Ovary (tissue), 9 donors: ENCODE results near the gene CEP126. TPM values are rescaled to one million over a fixed set of nuclear protein-coding genes. Genes with fewer than 3 reads are reported as not detected.
"Not testable (repeated sequence)": the region's sequence is repeated elsewhere in the genome, so short reads cannot be mapped to it uniquely, and the experiment has no call there.

Experiments used
- DNase-seq, 5 donors: peaks; one replicate each; pipeline ENCODE4 v3.0.0-alpha.2; 2019 to 2020
- H3K27ac ChIP-seq, 2 donors: fragments of 200-600 bp; one replicate each; pipeline versions ENCODE4 v1.5.1 to v1.8.0; 2019 to 2022
- H3K27me3 ChIP-seq: fragments of 200-600 bp; one replicate; pipeline ENCODE4 v1.8.0; 2022
- H3K36me3 ChIP-seq: fragments of 200-600 bp; sonication (generic); one replicate; pipeline ENCODE4 v1.5.1; 2019
- H3K4me1 ChIP-seq: one replicate; pipeline ENCODE4 v1.8.1; 2013; ENCODE audit warnings: mild to moderate bottlenecking, moderate library complexity; ENCODE audit not compliant: insufficient read depth
- H3K4me3 ChIP-seq: fragments of 200-600 bp; sonication (generic); one replicate; pipeline ENCODE4 v1.5.1; 2017
- H3K9me3 ChIP-seq, 2 donors: fragments of 200-600 bp in 1 of 2; sonication (generic) in 1 of 2; one replicate each; pipeline versions ENCODE4 v1.5.1 to v1.8.1; 2013 to 2019; ENCODE audit warnings: mild to moderate bottlenecking in 1 of 2, moderate library complexity in 1 of 2
- CTCF ChIP-seq, 3 donors: fragments of 450-650 bp in 2 of 3; fragments of 200-600 bp in 1 of 3; IDR thresholded peaks; one replicate each; pipeline versions ENCODE4 v1.5.1 to v1.8.0; 2016 to 2022; ENCODE audit warnings: antibody characterized with exemption in 3 of 3, mild to moderate bottlenecking in 1 of 3
- EP300 ChIP-seq: sonication (generic); formaldehyde crosslinking; IDR thresholded peaks from one replicate; pipeline ENCODE4 v1.6.1; 2017; ENCODE audit warnings: antibody characterized with exemption
- POLR2A ChIP-seq: fragments of 450-650 bp; IDR thresholded peaks from one replicate; pipeline ENCODE4 v1.6.1; 2017; ENCODE audit warnings: antibody characterized with exemption, mild to moderate bottlenecking, moderate library complexity
- WGBS, 3 donors: extraction: QIAGEN DNeasy Blood & Tissue Kit in 1 of 3; methylation state at CpG; one replicate each; pipeline versions ENCODE4 v1.1.5 to v1.1.7; 2013 to 2017; 5-methylcytosine and 5-hydroxymethylcytosine counted together
- intact Hi-C, 4 donors: fragments of 100-400 bp; cut with DNase I; formaldehyde crosslinking; loops; one replicate each; pipeline versions ENCODE4 v1.11.0 to v1.15.1; 2022 to 2023
- polyA plus RNA-seq, 2 donors: library from polyadenylated mRNA; stranded (reverse); fragments of 200-250 nt in 1 of 2; fragments of 350-450 nt in 1 of 2; fragmentation: Illumina TruSeq in 1 of 2; extraction: RNeasy Lipid Tissue Mini Kit (QIAGEN cat#74804) in 1 of 2; gene quantifications; one replicate each; pipeline ENCODE4 v1.2.3, GENCODE V29; 2013 to 2014
- total RNA-seq, 7 donors: library from RNA; depleted of rRNA in 2 of 7; stranded (reverse); fragments of >200 nt in 2 of 7; fragmentation: NEBNext Ultra II Directional in 3 of 7; extraction: Animal tissue kit (Norgen Biotek cat#: 25700) in 3 of 7; gene quantifications; one replicate each; pipeline versions ENCODE4 v1.1.0 to v1.2.4, GENCODE V29; 2016 to 2023
- donor health status: DM: no; HTN: no; CAD: no; lungs with moderate emphysema.
- donor health status: DM: no; HTN: no; CAD: no.
- donor health status: Bipolar disorder and iron deficiency.
- donor health status: DM: yes; HTN: yes; CAD: no.
- donor health status: DM: no; HTN: no; CAD: no.
- donor health status: DM: yes; HTN: yes; CAD: no.

Gene CEP126
- total and polyA plus RNA-seq, 9 donors, result 5.9 to 10.8 (median 9.4) TPM

GRCh38 chr11:101974771-101975170 lies 60.0 kb downstream of the CEP126 start:
- intact Hi-C loops, result loop anchor here in 1 of 4 donors (10.0 kb wide), 1 partner anchor 110 kb away; no protein-coding TSS in a partner anchor
- WGBS, 3 donors, result 54 to 71% (median 70%) methylated on average over 1 of the region's 1 CpG
- no peak for DNase-seq
- Histone ChIP-seq H3K4me1 (no peaks in the 10 kb centered on the region), H3K4me3 (no peak overlapping the region), H3K27ac (no peak overlapping the region), H3K27me3 (no peaks in the 10 kb centered on the region), H3K36me3 (no peaks in the 10 kb centered on the region), H3K9me3 (no peaks in the 10 kb centered on the region)
- TF ChIP-seq POLR2A (no peak), EP300 (no peak), CTCF (IDR thresholded peaks at IDR 0.05) (no peak)

GRCh38 chr11:101975734-101976133 lies 60.9 kb downstream of the CEP126 start:
- Histone ChIP-seq H3K4me3 (no peak overlapping the region), H3K27me3 (no peaks in the 10 kb centered on the region), H3K27ac (no peak overlapping the region), H3K36me3 (no peaks in the 10 kb centered on the region), H3K9me3 (no peaks in the 10 kb centered on the region), H3K4me1 (no peaks in the 10 kb centered on the region)
- TF ChIP-seq CTCF (IDR thresholded peaks at IDR 0.05) (no peak), POLR2A (no peak), EP300 (no peak)
- intact Hi-C loops, result loop anchor here in 1 of 4 donors (10.0 kb wide), 1 partner anchor 111 kb away; no protein-coding TSS in a partner anchor
- no peak for DNase-seq
- 90 to 97% (median 95%) methylated on average over 2 of the region's 2 CpGs for WGBS, 3 donors

- DNase-seq, result no peak
- TF ChIP-seq EP300, result no peak
- no peak for TF ChIP-seq POLR2A
- no peak for TF ChIP-seq CTCF (IDR thresholded peaks at IDR 0.05)
- H3K4me3 ChIP-seq, result no peak overlapping the region
- no peak overlapping the region for H3K27ac ChIP-seq
- H3K9me3 ChIP-seq, result no peaks in the 10 kb centered on the region
- 85 to 90% (median 86%) methylated on average over 2 of the region's 2 CpGs for whole genome bisulfite sequencing, 3 donors
- intact Hi-C loops, result no loop called here
- H3K4me1 ChIP-seq, result no peaks in the 10 kb centered on the region
- no peaks in the 10 kb centered on the region for H3K27me3 ChIP-seq
- H3K36me3 ChIP-seq, result no peaks in the 10 kb centered on the region
Measured at GRCh38 chr11:101987370-101987769, 72.6 kb downstream of the CEP126 start.

GRCh38 chr11:101993172-101993571 lies 78.4 kb downstream of the CEP126 start:
- no peaks in the 10 kb centered on the region for H3K9me3 ChIP-seq
- no peak for DNase-seq
- WGBS, 3 donors, result 91 to 96% (median 95%) methylated on average over 4 of the region's 4 CpGs
- intact Hi-C loops, result no loop called here
- H3K4me1 ChIP-seq, result no peaks in the 10 kb centered on the region
- H3K4me3 ChIP-seq, result no peak overlapping the region
- H3K27me3 ChIP-seq, result no peaks in the 10 kb centered on the region
- no peak for TF ChIP-seq POLR2A
- TF ChIP-seq EP300, result no peak
- no peak for TF ChIP-seq CTCF (IDR thresholded peaks at IDR 0.05)
- H3K27ac ChIP-seq, result no peak overlapping the region
- no peaks in the 10 kb centered on the region for H3K36me3 ChIP-seq

GRCh38 chr11:101994052-101994469 lies 79.3 kb downstream of the CEP126 start:
- DNase-seq, H3K9me3 ChIP-seq, H3K27ac ChIP-seq, H3K4me1 ChIP-seq, H3K27me3 ChIP-seq, intact Hi-C loops, H3K36me3 ChIP-seq, H3K4me3 ChIP-seq: not testable (repeated sequence)
- WGBS, 3 donors, result 98 to 100% (median 99%) methylated on average over 2 of the region's 2 CpGs
